K562 (cell line): ENCODE measurements around the gene TRIM71.

Source experiments
- CTCF ChIP-seq, 3 experiments: IDR thresholded peaks in 2 of 3; conservative IDR thresholded peaks in 1 of 3; 2 replicates each; pipeline ENCODE4 v1.5.1; 2011 to 2012; ENCODE audit warnings: low read length in 3 of 3, mild to moderate bottlenecking in 3 of 3, control low read depth in 2 of 3, improper control_type of control experiment in 1 of 3, inconsistent platforms in 1 of 3, low read depth in 1 of 3, mixed read lengths in 1 of 3, moderate library complexity in 1 of 3; ENCODE audit not compliant: insufficient read depth in 2 of 3
- POLR2A ChIP-seq: fragments of 450-650 bp; conservative IDR thresholded peaks from 2 replicates; pipeline ENCODE4 v1.6.1; 2016
- SP1 ChIP-seq: sonication (generic); formaldehyde crosslinking; IDR thresholded peaks from 2 replicates; pipeline ENCODE4 v1.8.1; 2022; ENCODE audit warnings: mild to moderate bottlenecking, missing genetic modification reagents
- TOE1 ChIP-seq, 2 experiments: fragments of 450-650 bp in 1 of 2; sonication (generic) in 1 of 2; formaldehyde crosslinking in 1 of 2; IDR thresholded peaks; 2 replicates each; pipeline versions ENCODE4 v1.7.1 to v1.8.0; 2016 to 2022; ENCODE audit warnings: borderline replicate concordance in 2 of 2, mild to moderate bottlenecking in 2 of 2, antibody characterized with exemption in 1 of 2, inconsistent platforms in 1 of 2, low read depth in 1 of 2, missing genetic modification reagents in 1 of 2, moderate library complexity in 1 of 2
- XRCC4 ChIP-seq: IDR thresholded peaks from one replicate; pipeline ENCODE4 v1.6.1; 2011; ENCODE audit not compliant: insufficient read depth, insufficient read length; ENCODE audit errors: extremely low read depth
- TF ChIP-seq, protein P1 (sequence below): fragments of 450-650 bp; IDR thresholded peaks from 2 replicates; pipeline ENCODE4 v1.6.1; 2016; ENCODE audit warnings: antibody characterized with exemption

DNA sequence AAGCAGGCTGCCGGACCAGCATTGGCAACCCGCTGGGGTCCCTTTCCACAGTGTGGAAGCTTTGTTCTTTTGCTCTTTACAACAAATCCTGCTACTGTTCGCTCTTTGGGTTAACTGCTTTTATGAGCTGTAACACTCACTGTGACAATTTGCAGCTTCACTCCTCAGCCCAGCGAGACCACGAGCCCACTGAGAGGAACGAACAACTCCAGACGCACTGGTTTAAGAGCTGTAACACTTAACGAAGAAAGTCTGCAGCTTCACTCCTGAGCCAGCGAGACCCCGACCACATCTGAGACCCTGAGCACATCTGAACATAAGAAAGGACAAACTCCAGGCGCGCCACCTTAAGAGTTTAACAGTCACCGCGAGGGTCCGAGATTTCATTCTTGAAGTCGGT is 122.9 kb downstream of the TRIM71 start:
- TF ChIP-seq XRCC4: no peak
- no peak for TF ChIP-seq SP1
- TF ChIP-seq, protein P1, sequence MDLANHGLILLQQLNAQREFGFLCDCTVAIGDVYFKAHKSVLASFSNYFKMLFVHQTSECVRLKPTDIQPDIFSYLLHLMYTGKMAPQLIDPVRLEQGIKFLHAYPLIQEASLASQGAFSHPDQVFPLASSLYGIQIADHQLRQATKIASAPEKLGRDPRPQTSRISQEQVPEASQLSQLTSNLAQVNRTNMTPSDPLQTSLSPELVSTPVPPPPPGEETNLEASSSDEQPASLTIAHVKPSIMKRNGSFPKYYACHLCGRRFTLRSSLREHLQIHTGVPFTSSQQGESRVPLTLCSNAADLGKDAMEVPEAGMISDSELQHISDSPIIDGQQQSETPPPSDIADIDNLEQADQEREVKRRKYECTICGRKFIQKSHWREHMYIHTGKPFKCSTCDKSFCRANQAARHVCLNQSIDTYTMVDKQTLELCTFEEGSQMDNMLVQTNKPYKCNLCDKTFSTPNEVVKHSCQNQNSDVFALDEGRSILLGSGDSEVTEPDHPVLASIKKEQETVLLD: no peak
- TF ChIP-seq CTCF (IDR thresholded peaks at IDR 0.05 in 2 of 3, conservative IDR thresholded peaks at IDR 0.05 in 1 of 3; ENCODE audit: insufficient read depth in 2 of 3, low read depth in 1 of 3, low read length in 3 of 3): no peak
- no peak for TF ChIP-seq TOE1 (IDR thresholded peaks at IDR 0.05; ENCODE audit: borderline replicate concordance)
- TF ChIP-seq TOE1 (CRISPR knock-in tag; IDR thresholded peaks at IDR 0.05; ENCODE audit: borderline replicate concordance, low read depth): no peak
- TF ChIP-seq POLR2A: no peak
